NCI-H345 (cell line): ENCODE results near the gene GPT2.

ENCODE experiments used
- DNase-seq: peaks from one replicate; lab custom pipeline; 2025; lab: John Stamatoyannopoulos, UW

Gene GPT2

DNA sequence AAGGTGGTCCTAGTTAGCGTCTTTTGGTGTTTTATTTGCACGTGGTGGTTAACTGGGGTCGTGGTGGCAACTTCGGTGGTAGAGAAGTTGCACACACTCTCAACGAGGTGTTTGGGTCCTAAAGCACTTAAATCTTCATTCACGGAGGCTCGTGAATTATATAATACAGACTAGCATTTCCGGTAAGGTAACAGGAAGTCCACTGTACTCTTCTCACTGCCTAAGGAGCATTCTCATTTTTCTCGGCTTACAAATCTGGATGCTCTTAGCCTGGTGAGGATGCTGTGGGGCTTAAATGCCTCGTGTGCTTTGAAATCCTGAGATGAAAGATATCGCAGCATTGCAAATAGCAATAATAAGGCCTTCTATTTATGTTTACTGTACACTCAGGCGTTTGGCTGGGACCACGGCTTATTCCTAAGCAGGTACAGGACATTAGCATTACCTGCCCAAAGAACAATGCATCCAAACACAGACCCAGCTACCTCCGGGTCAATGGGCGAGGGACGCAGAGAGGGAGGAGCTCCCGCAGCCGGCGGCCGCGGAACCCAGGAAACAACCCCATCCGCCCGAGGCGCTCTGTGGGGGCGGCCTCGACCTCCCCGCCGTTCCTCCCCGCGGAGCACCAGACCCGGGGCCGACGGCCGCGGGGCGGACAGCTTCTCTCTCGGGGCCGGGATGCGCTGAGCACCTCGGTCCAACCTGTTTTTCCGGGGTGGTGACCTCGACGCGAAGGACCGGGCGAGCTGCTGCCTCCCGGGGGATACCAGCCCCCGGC is 88.5 kb downstream of the GPT2 start:
- DNase-seq: peak; percentile 8

GRCh38 chr16:46973207-46973995 is 89.2 kb downstream of the GPT2 start, which contains the start of gene DNAJA2:
Gene DNAJA2, minus strand, starts transcription at chr16:46973674. Its CDS starts 102 bp downstream, at chr16:46973572.
- DNase-seq: peak; percentile 82

GRCh38 chr16:46973996-46974324 is 89.8 kb downstream of the GPT2 start:
- no peak for DNase-seq

- peak; percentile 2 for DNase-seq
These were observed 90.2 kb downstream of the GPT2 start for GRCh38 chr16:46974352-46974751.

DNA sequence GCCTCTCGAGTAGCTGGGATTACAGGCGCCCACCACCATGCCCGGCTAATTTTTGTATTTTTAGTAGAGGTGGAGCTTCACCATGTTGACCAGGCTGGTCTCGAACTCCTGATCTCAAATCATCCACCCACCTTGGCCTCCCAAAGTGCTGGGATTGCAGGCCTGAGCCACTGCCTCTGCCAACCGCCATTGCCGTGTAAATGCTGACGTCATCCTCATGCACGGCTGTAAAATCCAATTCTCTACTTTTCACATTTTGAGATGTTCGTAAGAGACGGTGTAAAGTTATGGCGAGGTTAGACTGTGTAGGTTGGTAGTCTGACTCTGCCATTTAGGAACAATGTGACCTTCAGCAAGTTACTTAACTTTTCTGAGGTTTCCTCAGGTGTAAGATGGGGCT is 91.0 kb downstream of the GPT2 start:
- DNase-seq: no peak

DNA sequence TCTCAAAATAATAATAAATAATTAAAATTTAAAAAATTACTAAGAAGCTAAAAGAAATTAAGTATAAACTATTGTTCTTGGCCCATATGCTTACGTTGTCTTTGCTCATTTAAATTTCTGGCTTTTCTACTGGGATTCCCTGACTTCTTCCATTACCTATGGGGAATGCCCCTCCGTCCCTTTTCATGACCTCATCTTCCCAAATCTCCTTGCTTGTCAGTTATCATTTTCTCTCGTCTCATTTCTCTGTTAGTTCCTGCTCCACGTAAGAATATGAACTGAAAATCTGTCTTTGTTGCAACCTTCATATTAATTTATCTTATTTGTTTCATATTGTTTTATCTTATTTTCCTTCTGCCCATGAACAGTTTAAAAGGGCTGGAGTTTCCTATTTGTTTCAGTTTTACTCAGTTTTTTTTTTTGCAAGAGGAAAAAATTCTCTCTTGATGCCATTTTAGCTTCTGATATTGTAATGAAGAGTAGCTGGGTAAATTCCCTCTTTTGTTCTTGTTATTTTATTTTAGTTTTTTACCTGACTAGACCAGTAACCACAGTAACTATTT is 91.8 kb downstream of the GPT2 start:
- DNase-seq: no peak

GRCh38 chr16:46976550-46976949 is 92.4 kb downstream of the GPT2 start:
- no peak for DNase-seq
